ENCODE data around the gene EOLA1.
"Not testable (repeated sequence)": the region's sequence is repeated elsewhere in the genome, so short reads cannot be mapped to it uniquely, and the experiment has no call there.

Gene EOLA1

DNA sequence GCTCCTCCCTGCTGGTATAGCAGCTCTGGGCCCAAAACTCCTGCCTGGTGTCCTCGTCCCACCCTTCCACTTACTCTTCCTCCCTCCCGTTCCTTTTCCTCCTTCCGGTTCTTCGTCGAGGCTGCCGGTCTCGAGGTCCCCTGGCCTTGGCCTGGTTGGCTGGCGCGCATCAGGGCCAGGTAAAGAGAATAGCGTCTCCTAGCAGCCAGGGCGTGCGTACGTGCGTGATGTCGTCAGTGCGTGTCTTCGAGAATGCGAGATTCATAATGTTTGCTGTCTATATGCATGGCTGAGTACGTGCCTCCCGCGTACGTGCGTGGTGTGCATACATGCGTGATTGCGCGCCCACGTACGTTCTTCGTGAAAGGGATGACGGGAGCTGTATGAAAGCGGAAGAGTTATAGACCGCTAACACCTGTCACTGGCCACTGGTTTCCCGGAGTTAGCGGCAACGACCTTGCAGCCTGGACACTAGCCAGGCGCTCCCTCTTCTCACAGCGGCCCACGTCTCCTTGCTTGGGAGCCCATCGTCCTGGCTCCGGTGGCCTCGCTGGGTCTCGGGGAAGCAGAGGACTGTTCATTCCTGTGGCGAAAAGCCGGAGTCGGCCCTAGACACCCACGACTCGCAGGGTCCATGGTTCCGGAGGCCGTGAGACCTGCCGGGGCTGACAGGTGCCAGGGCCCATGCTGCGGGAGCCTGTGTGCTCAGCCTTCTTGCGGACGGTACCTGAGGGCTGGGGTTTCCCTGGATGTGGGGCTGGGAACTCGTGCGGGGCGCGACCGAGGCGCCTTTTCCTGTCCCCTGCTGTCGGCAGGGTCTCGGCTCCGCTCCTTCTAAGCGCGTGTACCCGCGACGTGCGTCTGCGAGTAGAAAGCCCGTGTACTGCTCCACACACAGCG lies at the start of gene EOLA1:
EOLA1 (plus strand) TSS at position 392 of the 900 bp plus-strand sequence. CDS start 4,619 bp downstream, outside the sequence.
- Mint-ChIP-seq H3K36me3 (ENCODE audit: low read depth) (no peaks in the 10 kb centered on the region), H3K4me3 (peak within 1 kb of the TSS; percentile 83), H3K4me1 (ENCODE audit: low read depth) (peaks cover 3% of the 10 kb centered on the region), H3K27ac (peak within 1 kb of the TSS; percentile 98), H3K9me3 (no peaks in the 10 kb centered on the region), H3K27me3 (no peaks in the 10 kb centered on the region)

DNA sequence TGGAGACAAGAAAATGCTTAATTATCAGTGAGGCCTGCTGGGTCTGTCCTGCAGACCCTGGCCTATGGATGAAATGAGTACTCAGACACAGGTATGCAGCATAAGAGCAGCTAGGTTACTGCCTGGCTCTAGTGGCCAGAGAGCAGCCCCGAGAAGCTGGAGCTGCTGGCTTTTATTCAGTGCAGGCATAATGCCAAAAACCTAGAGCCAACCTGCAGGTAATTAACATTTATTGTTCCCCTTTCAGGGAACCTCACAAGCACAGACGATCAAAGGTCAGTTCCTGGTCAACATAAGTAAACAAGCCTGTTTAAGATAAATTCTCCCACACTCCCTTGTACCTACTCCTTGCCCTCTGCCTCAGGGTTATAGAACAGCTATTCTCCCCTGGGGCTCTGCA lies 49.0 kb upstream of the EOLA1 start:
- Mint-ChIP-seq H3K36me3 (ENCODE audit: low read depth) (peaks cover 32% of the 10 kb centered on the region), H3K27ac (no peak overlapping the region), H3K27me3 (no peaks in the 10 kb centered on the region), H3K9me3 (no peaks in the 10 kb centered on the region), H3K4me3 (no peak overlapping the region), H3K4me1 (ENCODE audit: low read depth) (peaks cover 5% of the 10 kb centered on the region)

DNA sequence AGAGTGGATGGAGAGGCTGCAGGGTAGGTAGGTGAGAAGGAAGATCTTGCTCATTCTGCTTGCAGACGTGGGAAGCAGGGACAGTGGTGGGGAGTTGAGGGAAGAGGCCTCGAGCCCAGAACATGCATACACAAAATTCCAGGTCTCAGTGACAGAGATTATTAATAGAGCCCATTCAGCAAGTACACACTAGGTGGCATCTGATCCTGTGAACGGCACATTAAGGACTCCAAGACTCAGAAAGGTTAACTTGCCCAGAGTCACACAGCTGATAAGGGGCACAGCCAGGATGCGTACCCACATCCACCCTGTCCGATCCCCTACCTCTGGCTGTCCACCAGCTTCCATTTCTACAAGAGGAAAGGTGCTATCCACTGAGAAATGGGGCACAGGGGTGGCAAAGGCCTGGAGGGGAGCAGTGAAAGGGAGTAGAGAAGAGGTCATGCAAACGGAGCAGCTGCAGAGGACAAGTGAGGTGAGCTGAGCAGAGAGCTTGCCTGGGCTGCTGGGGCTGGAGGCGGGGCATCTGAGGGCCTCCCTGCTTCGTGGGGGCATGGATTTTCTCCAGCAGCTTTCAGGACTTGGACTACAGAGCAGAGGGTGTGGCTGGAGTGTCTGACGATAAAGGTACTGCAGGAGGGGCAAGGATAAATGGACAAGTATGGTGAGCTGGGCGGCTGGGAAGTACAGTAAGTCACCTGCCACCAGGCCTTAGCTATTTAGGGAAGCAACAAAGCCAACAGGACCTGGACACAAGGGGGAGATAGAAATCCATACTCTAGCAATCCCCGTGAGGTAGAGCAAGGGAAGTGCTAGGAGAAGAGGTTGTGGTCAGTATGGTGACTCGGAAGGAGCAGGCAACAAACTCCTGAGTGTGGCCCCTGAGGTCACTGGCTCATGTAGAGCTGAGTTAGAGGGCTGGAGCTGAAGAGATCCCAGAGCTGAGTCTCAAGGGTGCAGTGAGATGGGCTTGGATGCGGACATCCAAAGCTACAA lies 46.9 kb upstream of the EOLA1 start:
- Mint-ChIP-seq H3K4me1 (ENCODE audit: low read depth) (no peaks in the 10 kb centered on the region), H3K4me3 (no peak overlapping the region), H3K9me3 (no peaks in the 10 kb centered on the region), H3K36me3 (ENCODE audit: low read depth) (peaks cover 37% of the 10 kb centered on the region), H3K27me3 (no peaks in the 10 kb centered on the region), H3K27ac (no peak overlapping the region)

DNA sequence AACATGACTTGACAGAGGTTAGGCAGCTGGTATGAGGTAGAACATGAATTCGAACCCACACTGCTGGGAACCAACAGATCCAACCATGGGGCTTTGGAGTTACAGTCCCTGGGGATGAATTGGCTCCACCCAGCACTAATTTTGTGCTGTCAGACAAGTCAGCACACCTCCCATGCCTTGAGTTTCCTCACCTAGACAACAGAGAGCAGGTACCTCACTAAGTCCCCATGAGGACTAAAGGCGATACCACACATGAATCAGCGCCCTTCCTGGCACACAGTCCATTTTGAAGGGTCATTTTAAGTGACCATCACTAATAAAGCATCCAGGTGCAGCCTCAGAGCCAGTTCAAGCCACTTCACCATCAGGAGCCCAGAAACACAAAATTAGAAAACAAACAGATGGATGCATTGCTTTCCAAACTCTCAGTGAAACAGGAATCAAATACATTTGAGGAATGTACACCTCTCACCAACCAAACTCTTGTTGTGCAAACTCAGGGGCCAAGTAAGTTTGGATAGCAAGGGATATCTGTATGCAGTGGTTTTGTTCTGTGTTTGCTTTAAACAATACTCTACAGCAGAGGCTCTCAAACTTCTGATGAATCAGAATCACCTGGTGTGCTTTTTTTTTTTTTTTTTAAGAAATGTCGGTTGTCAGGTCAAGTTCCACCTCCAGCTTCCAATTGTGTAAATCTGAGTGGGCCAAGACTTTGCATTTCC lies 45.8 kb upstream of the EOLA1 start:
- Mint-ChIP-seq H3K4me3 (no peak overlapping the region), H3K27ac (peak overlapping the region; percentile 61), H3K27me3 (no peaks in the 10 kb centered on the region), H3K4me1 (ENCODE audit: low read depth) (no peaks in the 10 kb centered on the region), H3K9me3 (no peaks in the 10 kb centered on the region), H3K36me3 (ENCODE audit: low read depth) (peaks cover 36% of the 10 kb centered on the region)

DNA sequence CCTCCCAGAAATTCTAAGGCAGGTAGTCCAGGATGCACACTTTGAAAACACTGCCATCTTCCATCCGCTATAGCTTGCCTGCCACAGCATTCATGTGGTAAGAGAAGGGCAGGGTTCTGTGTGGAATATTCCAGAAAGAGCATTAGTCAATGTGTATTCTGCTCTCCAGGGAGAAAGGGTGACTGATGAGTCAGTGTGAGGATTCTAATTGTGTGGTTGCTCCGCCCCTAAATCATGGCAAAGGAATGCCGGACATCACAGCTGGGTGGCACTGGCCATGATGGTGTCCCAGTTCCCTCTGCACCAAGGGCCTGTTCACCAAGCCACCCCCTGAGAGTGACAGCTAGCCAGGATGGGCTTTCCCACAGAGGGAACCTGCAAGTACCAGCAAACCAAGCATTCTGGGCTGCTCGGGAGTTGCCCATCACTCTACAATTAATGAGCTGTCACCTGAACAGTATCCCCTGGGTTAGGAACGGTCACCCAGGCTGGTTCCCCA lies 45.2 kb upstream of the EOLA1 start:
- no peak overlapping the region for H3K27ac Mint-ChIP-seq
- no peaks in the 10 kb centered on the region for H3K9me3 Mint-ChIP-seq
- H3K27me3 Mint-ChIP-seq = no peaks in the 10 kb centered on the region
- peaks cover 5% of the 10 kb centered on the region for H3K4me1 Mint-ChIP-seq (ENCODE audit: low read depth)
- peaks cover 36% of the 10 kb centered on the region for H3K36me3 Mint-ChIP-seq (ENCODE audit: low read depth)
- no peak overlapping the region for H3K4me3 Mint-ChIP-seq

DNA sequence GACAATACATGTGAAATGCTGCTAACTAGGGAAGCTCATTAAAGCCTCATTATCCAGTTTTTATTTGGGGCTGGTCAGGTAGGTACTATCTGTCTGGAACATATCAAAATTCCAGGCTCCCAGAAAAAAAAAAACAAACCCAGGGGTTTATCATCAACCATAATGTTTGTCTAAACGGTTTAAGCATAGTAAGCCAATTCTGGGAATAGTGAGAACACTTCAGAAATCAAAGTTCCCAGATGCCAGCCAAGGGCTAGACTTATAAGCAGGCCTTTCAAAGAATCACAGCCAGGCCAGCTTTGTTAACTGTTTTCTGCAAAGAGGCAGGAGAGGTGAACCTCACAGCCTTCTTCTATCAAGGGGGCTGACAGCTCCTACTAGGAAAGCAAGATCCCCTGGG lies 43.8 kb upstream of the EOLA1 start:
- Mint-ChIP-seq H3K36me3 (ENCODE audit: low read depth) (peaks cover 36% of the 10 kb centered on the region), H3K9me3 (no peaks in the 10 kb centered on the region), H3K27ac (no peak overlapping the region), H3K4me1 (ENCODE audit: low read depth) (peaks cover 20% of the 10 kb centered on the region), H3K27me3 (no peaks in the 10 kb centered on the region), H3K4me3 (no peak overlapping the region)

DNA sequence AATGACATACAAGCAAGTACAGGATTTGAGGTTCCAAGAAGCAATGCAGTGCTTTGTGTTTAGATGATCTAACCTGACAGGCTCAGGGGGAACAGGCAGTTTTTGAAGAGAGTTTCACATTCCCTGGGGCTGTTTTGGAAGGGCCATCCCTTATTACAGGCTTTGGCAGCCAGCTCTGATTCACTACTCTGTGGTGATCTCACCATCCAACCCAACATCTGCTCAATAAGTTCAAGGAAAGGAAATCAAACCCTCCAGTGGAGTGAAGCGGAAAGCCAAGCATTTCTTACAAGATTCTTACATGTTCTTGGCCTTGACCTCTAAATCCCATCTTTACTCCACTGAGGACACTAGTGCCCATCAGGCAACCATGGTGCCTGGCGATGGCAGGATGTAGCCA lies 43.2 kb upstream of the EOLA1 start:
- H3K4me1 Mint-ChIP-seq (ENCODE audit: low read depth) = peaks cover 25% of the 10 kb centered on the region
- H3K9me3 Mint-ChIP-seq = no peaks in the 10 kb centered on the region
- H3K4me3 Mint-ChIP-seq = no peak overlapping the region
- peaks cover 36% of the 10 kb centered on the region for H3K36me3 Mint-ChIP-seq (ENCODE audit: low read depth)
- H3K27me3 Mint-ChIP-seq = no peaks in the 10 kb centered on the region
- H3K27ac Mint-ChIP-seq = no peak overlapping the region

DNA sequence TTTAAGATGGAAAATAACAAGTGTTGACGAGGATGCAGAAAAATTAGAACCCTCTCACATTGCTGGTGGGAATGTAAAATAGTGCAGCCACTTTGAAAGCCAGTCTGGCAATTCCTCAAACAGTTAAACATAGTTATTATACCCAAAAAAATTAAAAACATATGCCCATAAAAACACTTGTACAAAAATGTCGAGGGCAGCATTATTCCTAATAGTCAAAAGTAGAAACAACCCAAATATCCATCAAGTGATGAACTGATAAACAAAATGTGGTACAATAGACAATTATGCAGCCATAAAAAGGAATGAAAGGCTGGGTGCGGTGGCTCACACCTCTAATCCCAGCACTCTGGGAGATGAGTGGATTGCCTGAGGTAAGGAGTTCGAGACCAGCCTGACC lies 42.0 kb upstream of the EOLA1 start:
- no peaks in the 10 kb centered on the region for H3K27me3 Mint-ChIP-seq
- H3K9me3 Mint-ChIP-seq = no peaks in the 10 kb centered on the region
- peaks cover 36% of the 10 kb centered on the region for H3K36me3 Mint-ChIP-seq (ENCODE audit: low read depth)
- H3K27ac Mint-ChIP-seq = no peak overlapping the region
- H3K4me1 Mint-ChIP-seq (ENCODE audit: low read depth) = peaks cover 28% of the 10 kb centered on the region
- no peak overlapping the region for H3K4me3 Mint-ChIP-seq

DNA sequence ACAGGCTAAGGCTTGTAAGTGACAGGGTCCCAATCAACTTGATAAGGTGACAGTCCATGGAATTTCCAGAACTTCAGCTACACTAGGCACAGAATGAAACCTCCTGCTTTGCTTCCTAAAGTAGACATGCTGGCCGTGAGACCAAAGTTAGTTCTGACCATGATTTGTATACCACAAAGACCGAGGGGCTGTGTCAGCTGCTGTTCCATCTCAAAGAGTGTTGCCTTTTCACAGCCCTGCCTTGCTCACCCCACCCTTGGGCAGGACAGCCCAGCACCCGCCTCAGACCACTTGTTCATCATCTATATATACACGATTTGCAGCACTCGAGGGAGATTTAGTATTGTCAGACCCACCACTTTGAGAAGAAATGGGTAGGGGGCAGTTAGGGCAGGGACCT lies 41.0 kb upstream of the EOLA1 start:
- Mint-ChIP-seq H3K9me3 (no peaks in the 10 kb centered on the region), H3K27ac (no peak overlapping the region), H3K36me3 (ENCODE audit: low read depth) (peaks cover 40% of the 10 kb centered on the region), H3K27me3 (no peaks in the 10 kb centered on the region), H3K4me1 (ENCODE audit: low read depth) (peaks cover 28% of the 10 kb centered on the region), H3K4me3 (no peak overlapping the region)

DNA sequence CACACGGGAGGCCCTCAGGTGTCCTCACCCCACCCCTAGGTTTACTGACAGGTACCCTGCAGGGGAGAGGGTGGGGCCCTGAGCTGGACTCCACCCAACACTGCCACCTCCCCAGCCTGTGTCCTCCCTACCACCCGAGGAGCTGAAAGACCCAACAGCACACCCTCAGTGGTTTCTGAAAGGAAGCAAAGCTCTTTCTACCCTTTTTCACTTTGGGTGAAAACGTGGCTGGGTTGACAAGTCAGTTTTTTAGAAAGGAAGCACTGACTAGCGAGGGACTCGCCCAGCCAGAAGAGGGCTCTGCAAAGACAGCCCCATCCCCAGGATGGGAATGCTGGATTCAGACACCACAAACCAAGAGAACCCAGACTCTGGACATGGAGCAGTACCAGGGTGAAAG lies 37.9 kb upstream of the EOLA1 start:
- H3K27me3 Mint-ChIP-seq, H3K9me3 Mint-ChIP-seq: not testable (repeated sequence)
- peak overlapping the region; percentile 37 for H3K4me3 Mint-ChIP-seq
- H3K27ac Mint-ChIP-seq = peak overlapping the region; percentile 31
- H3K36me3 Mint-ChIP-seq (ENCODE audit: low read depth) = peaks cover 19% of the 10 kb centered on the region
- peaks cover 41% of the 10 kb centered on the region for H3K4me1 Mint-ChIP-seq (ENCODE audit: low read depth)

DNA sequence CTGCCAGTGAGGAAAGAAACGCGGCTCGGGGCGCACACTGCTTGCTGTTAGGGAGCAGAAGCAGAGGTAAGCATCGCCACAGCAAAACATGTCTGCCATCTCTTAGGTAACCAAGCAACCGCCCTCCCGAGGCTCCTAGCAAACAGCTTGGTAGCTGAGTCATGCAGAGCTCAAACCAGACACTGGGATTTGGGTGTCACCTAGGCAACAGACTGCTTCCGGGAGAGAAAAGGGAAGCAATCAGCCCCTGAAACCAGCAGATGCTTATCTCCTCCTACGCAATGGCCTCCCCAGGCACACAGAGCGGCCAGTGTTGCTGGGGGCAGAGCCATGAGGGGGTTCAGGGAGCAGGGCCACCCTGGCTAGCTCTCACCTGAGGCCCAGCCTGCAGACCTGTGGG lies 37.4 kb upstream of the EOLA1 start:
- Mint-ChIP-seq H3K27ac (peak overlapping the region; percentile 45), H3K4me3 (peak overlapping the region; percentile 99), H3K36me3 (ENCODE audit: low read depth) (peaks cover 18% of the 10 kb centered on the region), H3K4me1 (ENCODE audit: low read depth) (peaks cover 41% of the 10 kb centered on the region)
- H3K27me3 Mint-ChIP-seq, H3K9me3 Mint-ChIP-seq: not testable (repeated sequence)

DNA sequence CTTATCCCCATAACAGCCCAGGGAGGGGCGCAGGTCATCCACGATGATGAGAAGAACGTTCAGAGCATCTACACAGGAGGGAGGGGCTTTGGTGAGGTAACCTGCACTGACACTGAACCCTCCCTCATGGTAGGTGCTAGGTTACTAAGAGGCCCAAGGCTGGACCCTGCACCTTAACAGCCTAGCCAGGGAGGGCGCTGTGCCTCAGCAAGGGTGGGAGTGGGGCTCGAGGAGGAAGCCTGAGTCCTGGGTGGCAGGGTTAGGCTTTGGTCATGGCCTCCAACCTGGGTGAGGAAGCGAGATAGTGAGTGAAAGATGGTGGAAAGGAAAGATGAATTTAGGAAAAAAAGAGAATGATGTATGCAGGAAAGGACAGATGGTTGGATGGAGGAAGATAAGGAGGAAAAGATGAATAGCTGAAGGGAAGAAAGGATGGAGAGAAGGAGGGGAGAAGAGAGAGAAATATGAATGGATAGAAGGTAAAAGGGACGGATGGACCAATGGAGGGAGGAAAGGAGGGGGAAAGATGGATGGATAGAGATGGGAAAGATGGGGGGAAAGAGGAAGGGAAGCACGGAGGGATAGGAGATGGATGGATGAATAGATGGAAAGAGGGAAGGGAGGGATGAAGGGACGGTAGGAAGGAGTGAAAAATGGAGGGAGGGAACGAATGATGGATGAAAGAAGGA lies 36.4 kb upstream of the EOLA1 start:
- no peaks in the 10 kb centered on the region for H3K27me3 Mint-ChIP-seq
- H3K36me3 Mint-ChIP-seq (ENCODE audit: low read depth) = peaks cover 14% of the 10 kb centered on the region
- peak overlapping the region; percentile 99 for H3K4me3 Mint-ChIP-seq
- peaks cover 41% of the 10 kb centered on the region for H3K4me1 Mint-ChIP-seq (ENCODE audit: low read depth)
- H3K9me3 Mint-ChIP-seq = no peaks in the 10 kb centered on the region
- peak overlapping the region; percentile 100 for H3K27ac Mint-ChIP-seq

DNA sequence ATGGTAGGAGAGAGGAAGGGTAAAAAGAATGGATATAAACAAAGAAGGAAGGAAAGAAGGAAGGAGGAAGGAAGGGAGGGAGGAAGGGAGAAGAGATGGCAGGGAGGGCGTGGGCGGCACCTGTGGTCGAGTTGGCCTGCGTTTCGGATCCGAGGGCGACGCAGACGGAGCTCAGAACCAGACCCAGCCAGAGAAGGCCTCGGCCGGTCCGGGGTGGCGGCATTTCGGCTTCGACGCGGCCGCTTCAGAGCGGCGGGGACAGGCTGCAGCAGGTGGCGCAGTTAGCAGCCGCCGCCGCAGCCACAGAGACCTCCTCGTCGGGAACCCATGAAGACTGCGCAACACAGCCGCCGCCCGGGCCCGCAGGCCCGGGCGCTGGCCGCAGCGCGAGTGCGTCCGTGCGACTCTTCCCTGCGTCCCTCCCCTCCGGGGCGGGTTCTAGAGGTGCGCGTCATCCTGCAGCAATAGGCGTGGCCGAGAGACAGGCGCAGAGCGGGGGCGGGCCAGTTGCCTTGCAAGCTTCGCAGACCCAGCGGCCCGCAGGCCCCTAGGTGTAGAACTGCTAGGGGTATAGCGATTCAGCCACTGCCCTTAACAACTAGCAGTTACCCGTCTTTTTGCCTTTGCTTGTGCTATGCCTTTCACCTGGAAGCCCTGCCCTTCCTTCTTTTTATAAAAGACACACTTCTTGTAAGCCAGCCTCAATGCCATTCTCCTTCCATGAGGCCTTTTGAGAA lies 35.7 kb upstream of the EOLA1 start, which contains the start of gene IDS:
IDS (minus strand) TSS at position 392 of the 737 bp plus-strand sequence; CDS start at position 223, 169 bp downstream.
- peaks cover 10% of the 10 kb centered on the region for H3K36me3 Mint-ChIP-seq (ENCODE audit: low read depth)
- peaks cover 41% of the 10 kb centered on the region for H3K4me1 Mint-ChIP-seq (ENCODE audit: low read depth)
- no peaks in the 10 kb centered on the region for H3K27me3 Mint-ChIP-seq
- H3K27ac Mint-ChIP-seq = peak within 1 kb of the TSS; percentile 100
- peak within 1 kb of the TSS; percentile 99 for H3K4me3 Mint-ChIP-seq
- H3K9me3 Mint-ChIP-seq = no peaks in the 10 kb centered on the region

All from stimulated activated naive CD8-positive, alpha-beta T cell treated with anti-CD3 and anti-CD28 coated beads, Interleukin-15, Interleukin-2, amounts not matched to agents 100 ng/mL and 50 ng/mL, for 24 hours (primary cell).